HCT116 (cell line): ENCODE results near the gene ZNF567.

Source experiments
- CTCF ChIP-seq, 3 experiments: fragments of 200-600 bp in 1 of 3; sonication (generic) in 1 of 3; IDR thresholded peaks in 2 of 3; conservative IDR thresholded peaks in 1 of 3; 2 replicates each; pipeline ENCODE4 v1.5.1; 2012 to 2017; ENCODE audit warnings: low read depth in 2 of 3, low read length in 2 of 3, antibody characterized with exemption in 1 of 3, borderline replicate concordance in 1 of 3, control low read depth in 1 of 3, mild to moderate bottlenecking in 1 of 3, mixed read lengths in 1 of 3, mixed run types in 1 of 3, moderate library complexity in 1 of 3; ENCODE audit not compliant: insufficient read depth in 1 of 3
- EZH2 ChIP-seq: fragments of 200-600 bp; sonication (generic); IDR thresholded peaks from 2 replicates; pipeline ENCODE4 v1.6.1; 2017; ENCODE audit warnings: antibody characterized with exemption, mixed run types
- POLR2A ChIP-seq: IDR thresholded peaks from 2 replicates; pipeline ENCODE4 v1.7.0; 2011; ENCODE audit warnings: borderline replicate concordance; ENCODE audit not compliant: insufficient read depth, insufficient read length; ENCODE audit errors: extremely low read depth
- POLR2AphosphoS5 ChIP-seq: IDR thresholded peaks from 2 replicates; pipeline ENCODE4 v1.6.1; 2011; ENCODE audit warnings: mild to moderate bottlenecking, low read depth, low read length, moderate library complexity
- REST ChIP-seq: IDR thresholded peaks from 2 replicates; pipeline ENCODE4 v1.6.1; 2012; ENCODE audit warnings: low read depth
- SIN3A ChIP-seq: IDR thresholded peaks from 2 replicates; pipeline ENCODE4 v1.6.1; 2012; ENCODE audit warnings: low read depth
- YY1 ChIP-seq: IDR thresholded peaks from 2 replicates; pipeline ENCODE4 v1.6.1; 2011; ENCODE audit warnings: low read length, low read depth, moderate library complexity, mild to moderate bottlenecking; ENCODE audit not compliant: insufficient replicate concordance; ENCODE audit errors: extremely low read depth
- ZNF274 ChIP-seq: fragments of 200-500 bp; sonication (Bioruptor generic); IDR thresholded peaks from 2 replicates; pipeline ENCODE4 v1.6.1; 2014; ENCODE audit warnings: mild to moderate bottlenecking, low read depth, low read length, inconsistent platforms

- TF ChIP-seq SIN3A (no peak), CTCF (IDR thresholded peaks at IDR 0.05 in 2 of 3, conservative IDR thresholded peaks at IDR 0.05 in 1 of 3; ENCODE audit: borderline replicate concordance in 1 of 3, insufficient read depth in 1 of 3, low read depth in 2 of 3, low read length in 2 of 3) (no peak), POLR2A (no peak), EZH2 (no peak), POLR2AphosphoS5 (no peak), YY1 (no peak), ZNF274 (no peak), REST (no peak)
These were observed 646 bp downstream of the ZNF567 start for GRCh38 chr19:36688058-36688457.
